Keratinocyte (primary cell): ENCODE results near the gene OSBPL1A. TPM values are rescaled to one million over a fixed set of nuclear protein-coding genes. Genes with fewer than 3 reads are reported as not detected.

ENCODE experiments used
- DNase-seq: peaks from one replicate; pipeline ENCODE4 v3.0.0-alpha.2; 2011; ENCODE audit warnings: low read depth, missing footprints, low spot score
- FAIRE-seq: peaks from 2 replicates; lab custom pipeline; 2011; peaks lifted over from hg19 to GRCh38; lab: Jason Lieb, UNC
- H2AFZ ChIP-seq: 2 replicates; pipeline ENCODE4 v1.6.0; 2012; ENCODE audit warnings: low read length, control low read depth, inconsistent platforms; ENCODE audit not compliant: control insufficient read depth
- H3K27ac ChIP-seq: 2 replicates; pipeline ENCODE4 v1.5.1; 2011; ENCODE audit warnings: low read length; ENCODE audit not compliant: control insufficient read depth, insufficient read depth
- H3K27me3 ChIP-seq: 3 replicates; pipeline ENCODE4 v1.6.0; 2011; ENCODE audit warnings: low read length; ENCODE audit not compliant: control insufficient read depth, insufficient read depth; ENCODE audit errors: extremely low read depth
- H3K36me3 ChIP-seq, 2 experiments: 2 replicates in 1 of 2; 3 replicates in 1 of 2; pipeline ENCODE4 v1.5.1; 2011; ENCODE audit warnings: low read length in 2 of 2, mild to moderate bottlenecking in 1 of 2; ENCODE audit not compliant: control insufficient read depth in 2 of 2, insufficient read depth in 2 of 2; ENCODE audit errors: extremely low read depth in 1 of 2
- H3K4me1 ChIP-seq: 3 replicates; pipeline ENCODE4 v1.5.1; 2011; ENCODE audit warnings: low read length; ENCODE audit not compliant: control insufficient read depth, insufficient read depth; ENCODE audit errors: extremely low read depth
- H3K4me2 ChIP-seq: 3 replicates; pipeline ENCODE4 v1.6.0; 2011; ENCODE audit warnings: low read depth, low read length; ENCODE audit not compliant: control insufficient read depth, insufficient read depth; ENCODE audit errors: extremely low read depth
- H3K4me3 ChIP-seq, 3 experiments: fragments of 200-600 bp in 1 of 3; sonication (generic) in 1 of 3; 2 replicates in 2 of 3; 3 replicates in 1 of 3; pipeline ENCODE4 v1.5.1; 2011 to 2016; ENCODE audit warnings: low read length in 3 of 3, mild to moderate bottlenecking in 3 of 3, control low read depth in 2 of 3, inconsistent platforms in 1 of 3, low read depth in 1 of 3, mixed read lengths in 1 of 3, mixed run types in 1 of 3, moderate library complexity in 1 of 3; ENCODE audit not compliant: control insufficient read depth in 2 of 3, insufficient read depth in 2 of 3; ENCODE audit errors: extremely low read depth in 1 of 3
- H3K79me2 ChIP-seq: 2 replicates; pipeline ENCODE4 v1.6.0; 2012; ENCODE audit warnings: low read length; ENCODE audit not compliant: control insufficient read depth, insufficient read depth
- H3K9ac ChIP-seq: 3 replicates; pipeline ENCODE4 v1.6.0; 2011; ENCODE audit warnings: low read length; ENCODE audit not compliant: control insufficient read depth, insufficient read depth; ENCODE audit errors: extremely low read depth
- H3K9me1 ChIP-seq: 3 replicates; pipeline ENCODE4 v1.6.0; 2011; ENCODE audit warnings: low read length; ENCODE audit not compliant: control insufficient read depth, insufficient read depth; ENCODE audit errors: extremely low read depth
- H3K9me3 ChIP-seq: 2 replicates; pipeline ENCODE4 v1.5.1; 2012; ENCODE audit warnings: low read depth, low read length; ENCODE audit not compliant: control insufficient read depth
- H4K20me1 ChIP-seq: 3 replicates; pipeline ENCODE4 v1.6.0; 2011; ENCODE audit warnings: low read length; ENCODE audit not compliant: control insufficient read depth, insufficient read depth; ENCODE audit errors: extremely low read depth
- CTCF ChIP-seq, 3 experiments: IDR thresholded peaks in 1 of 3; conservative IDR thresholded peaks in 1 of 3; optimal IDR thresholded peaks in 1 of 3; 2 replicates in 2 of 3; 3 replicates in 1 of 3; pipeline versions ENCODE3 to v1.5.1; 2011; ENCODE audit warnings: low read length in 3 of 3, mild to moderate bottlenecking in 3 of 3, moderate library complexity in 2 of 3, control low read depth in 1 of 3, inconsistent platforms in 1 of 3; ENCODE audit not compliant: insufficient read depth in 2 of 3; ENCODE audit errors: extremely low read depth in 1 of 3
- EZH2 ChIP-seq: IDR thresholded peaks from one replicate; pipeline ENCODE4 v1.6.1; 2012; ENCODE audit warnings: inconsistent platforms, mild to moderate bottlenecking, low read length, moderate library complexity
- dilution Hi-C: fragments of 300-500 bp; cut with MboI; formaldehyde crosslinking; loops from one replicate; pipeline ENCODE4 v1.7.0; 2020; ENCODE audit warnings: low sequenced_read_pairs; ENCODE audit not compliant: extremely low pct_ligation_motif_present
- polyA plus RNA-seq, 5 experiments: library from polyadenylated mRNA; depleted of rRNA in 3 of 5; stranded (reverse) in 3 of 5; stranded (forward) in 1 of 5; unstranded in 1 of 5; fragments of >200 nt; gene quantifications; 1 replicate in 1 of 5; 2 replicates in 3 of 5; 3 replicates in 1 of 5; pipeline versions ENCODE4 v1.2.1 to v1.2.3, GENCODE V29; 2011 to 2012; ENCODE audit warnings: missing spikeins in 2 of 5, low read depth in 1 of 5, low replicate concordance in 1 of 5
- small RNA-seq, 3 experiments: library from RNA; depleted of rRNA; stranded (forward); fragments of <200 nt; gene quantifications; one replicate each; pipeline ENCODE3, GENCODE V24; 2012; ENCODE audit warnings: low read depth in 3 of 3, low replicate concordance in 1 of 3; ENCODE audit not compliant: insufficient read length in 3 of 3

Gene OSBPL1A
- polyA plus RNA-seq, 1 donor (not counting 4 experiments of a cell fraction or from before 2014, with no cell fraction given) = 17.7 TPM

- Histone ChIP-seq H3K9me1 (no peaks in the 10 kb centered on the region), H3K9ac (no peak overlapping the region), H3K27me3 (no peaks in the 10 kb centered on the region), H3K36me3 (no peaks in the 10 kb centered on the region), H2AFZ (no peak overlapping the region), H3K27ac (no peak overlapping the region), H3K4me3 (no peak overlapping the region), H3K4me2 (no peak overlapping the region), H3K4me1 (peaks cover 11% of the 10 kb centered on the region), H3K9me3 (no peaks in the 10 kb centered on the region), H3K79me2 (no peaks in the 10 kb centered on the region), H4K20me1 (no peaks in the 10 kb centered on the region)
- DNase-seq (peak; percentile 19), FAIRE-seq (peak; percentile 68)
- dilution Hi-C loops = loop anchor here (10.0 kb wide), 1 partner anchor 148 kb away; no protein-coding TSS in a partner anchor
- TF ChIP-seq CTCF (optimal IDR thresholded peaks at IDR 0.05 in 1 of 3, IDR thresholded peaks at IDR 0.05 in 1 of 3, conservative IDR thresholded peaks at IDR 0.05 in 1 of 3; ENCODE audit: extremely low read depth in 1 of 3, insufficient read depth in 2 of 3, low read length in 3 of 3) = no peak
- TF ChIP-seq EZH2 = no peak
Measured at GRCh38 chr18:24112874-24113615, 284.6 kb downstream of the OSBPL1A start.

GRCh38 chr18:24112464-24112863, 285.2 kb downstream of the OSBPL1A start:
- no peaks in the 10 kb centered on the region for H3K36me3 ChIP-seq
- no peaks in the 10 kb centered on the region for H3K79me2 ChIP-seq
- H3K4me2 ChIP-seq = no peak overlapping the region
- no peak overlapping the region for H3K9ac ChIP-seq
- H3K27me3 ChIP-seq = no peaks in the 10 kb centered on the region
- no peak for DNase-seq
- H3K4me1 ChIP-seq = peaks cover 11% of the 10 kb centered on the region
- dilution Hi-C loops = loop anchor here (10.0 kb wide), 1 partner anchor 148 kb away; no protein-coding TSS in a partner anchor
- no peak for FAIRE-seq
- no peaks in the 10 kb centered on the region for H3K9me3 ChIP-seq
- no peak overlapping the region for H2AFZ ChIP-seq
- H3K9me1 ChIP-seq = no peaks in the 10 kb centered on the region
- TF ChIP-seq CTCF (optimal IDR thresholded peaks at IDR 0.05 in 1 of 3, IDR thresholded peaks at IDR 0.05 in 1 of 3, conservative IDR thresholded peaks at IDR 0.05 in 1 of 3; ENCODE audit: extremely low read depth in 1 of 3, insufficient read depth in 2 of 3, low read length in 3 of 3) = no peak
- no peak for TF ChIP-seq EZH2
- no peaks in the 10 kb centered on the region for H4K20me1 ChIP-seq
- H3K4me3 ChIP-seq = no peak overlapping the region
- no peak overlapping the region for H3K27ac ChIP-seq

Small RNA genes lying within 50 kb of the gene (small RNA-seq; reads per million reads assigned to genes)
- gene MIR320C2 (0 reads per million in 3 experiments), gene RF00017 (0 reads per million in 3 experiments), gene RF00019 (0 reads per million in 3 experiments), gene RNA5SP452 (0 to 0.33 (median 0) reads per million in 3 experiments), gene RNU5A-6P (0 reads per million in 3 experiments), gene RNU6-435P (0 reads per million in 3 experiments)

Other genes starting within 250 kb of the OSBPL1A start
- 18.8 to 35.3 TPM (median 23.7 TPM) in 3 replicates for gene IMPACT, start 28.8 kb upstream of the OSBPL1A start, polyA plus RNA-seq
- gene HRH4, start 62.8 kb upstream of the OSBPL1A start, polyA plus RNA-seq = 0.01 to 0.15 TPM (median 0.03 TPM) in 3 replicates